ENCODE measurements around the gene SLC2A9.

The SLC2A9 gene

DNA sequence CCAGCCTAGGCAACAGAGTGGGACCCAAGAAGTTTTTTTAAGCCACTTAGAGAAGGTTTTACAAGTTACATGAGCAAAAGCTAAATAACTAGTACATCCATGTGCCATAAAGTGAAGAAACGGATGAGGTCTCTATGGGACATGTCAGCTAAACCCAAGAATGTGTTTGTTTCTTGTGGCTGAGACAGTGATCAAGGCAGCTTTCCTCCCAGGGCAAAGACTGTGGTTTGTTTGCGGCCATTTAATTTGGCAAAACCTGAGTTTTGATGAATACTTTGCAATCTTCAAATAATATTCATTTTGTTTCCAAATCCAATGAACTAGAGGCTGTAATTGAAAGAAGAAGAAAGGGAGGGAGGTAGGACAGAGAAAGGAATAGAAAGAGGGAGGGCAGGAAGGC is 44.9 kb upstream of the SLC2A9 start:
- Histone ChIP-seq H3K79me2 (ENCODE audit: insufficient read depth, low read length) (no peaks in the 10 kb centered on the region), H3K4me2 (ENCODE audit: low read depth, low read length, poor library complexity, severe bottlenecking) (no peak overlapping the region), H3K36me3 (ENCODE audit: insufficient read depth, low read length) (no peaks in the 10 kb centered on the region), H4K20me1 (ENCODE audit: insufficient read depth, low read length, poor library complexity, severe bottlenecking) (no peaks in the 10 kb centered on the region), H3K9ac (ENCODE audit: low read depth, low read length, poor library complexity, severe bottlenecking) (no peak overlapping the region), H3K4me3 (ENCODE audit: low read length, poor library complexity, severe bottlenecking) (no peak overlapping the region), H2AFZ (ENCODE audit: low read length) (no peak overlapping the region), H3K27me3 (ENCODE audit: insufficient read depth, low read length, poor library complexity, severe bottlenecking) (no peaks in the 10 kb centered on the region), H3F3A (ENCODE audit: low read depth) (no peaks in the 10 kb centered on the region), H3K4me1 (ENCODE audit: insufficient read depth, low read length, poor library complexity, severe bottlenecking) (no peaks in the 10 kb centered on the region), H3K9me3 (ENCODE audit: insufficient read depth, low read depth, low read length) (no peaks in the 10 kb centered on the region), H3K9me2 (replicated peaks; ENCODE audit: low read depth, low read length) (no peaks in the 10 kb centered on the region)
- TF ChIP-seq, protein P1, sequence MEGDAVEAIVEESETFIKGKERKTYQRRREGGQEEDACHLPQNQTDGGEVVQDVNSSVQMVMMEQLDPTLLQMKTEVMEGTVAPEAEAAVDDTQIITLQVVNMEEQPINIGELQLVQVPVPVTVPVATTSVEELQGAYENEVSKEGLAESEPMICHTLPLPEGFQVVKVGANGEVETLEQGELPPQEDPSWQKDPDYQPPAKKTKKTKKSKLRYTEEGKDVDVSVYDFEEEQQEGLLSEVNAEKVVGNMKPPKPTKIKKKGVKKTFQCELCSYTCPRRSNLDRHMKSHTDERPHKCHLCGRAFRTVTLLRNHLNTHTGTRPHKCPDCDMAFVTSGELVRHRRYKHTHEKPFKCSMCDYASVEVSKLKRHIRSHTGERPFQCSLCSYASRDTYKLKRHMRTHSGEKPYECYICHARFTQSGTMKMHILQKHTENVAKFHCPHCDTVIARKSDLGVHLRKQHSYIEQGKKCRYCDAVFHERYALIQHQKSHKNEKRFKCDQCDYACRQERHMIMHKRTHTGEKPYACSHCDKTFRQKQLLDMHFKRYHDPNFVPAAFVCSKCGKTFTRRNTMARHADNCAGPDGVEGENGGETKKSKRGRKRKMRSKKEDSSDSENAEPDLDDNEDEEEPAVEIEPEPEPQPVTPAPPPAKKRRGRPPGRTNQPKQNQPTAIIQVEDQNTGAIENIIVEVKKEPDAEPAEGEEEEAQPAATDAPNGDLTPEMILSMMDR (conservative IDR thresholded peaks at IDR 0.05; ENCODE audit: low read length) = no peak
- TF ChIP-seq EZH2phosphoT487 (IDR thresholded peaks at IDR 0.05; ENCODE audit: borderline replicate concordance) = no peak

GRCh38 chr4:10063544-10064300 is 42.4 kb upstream of the SLC2A9 start:
- H3K4me2 ChIP-seq (ENCODE audit: low read depth, low read length, poor library complexity, severe bottlenecking) = no peak overlapping the region
- no peak overlapping the region for H3K4me3 ChIP-seq (ENCODE audit: low read length, poor library complexity, severe bottlenecking)
- H3K79me2 ChIP-seq (ENCODE audit: insufficient read depth, low read length) = no peaks in the 10 kb centered on the region

DNA sequence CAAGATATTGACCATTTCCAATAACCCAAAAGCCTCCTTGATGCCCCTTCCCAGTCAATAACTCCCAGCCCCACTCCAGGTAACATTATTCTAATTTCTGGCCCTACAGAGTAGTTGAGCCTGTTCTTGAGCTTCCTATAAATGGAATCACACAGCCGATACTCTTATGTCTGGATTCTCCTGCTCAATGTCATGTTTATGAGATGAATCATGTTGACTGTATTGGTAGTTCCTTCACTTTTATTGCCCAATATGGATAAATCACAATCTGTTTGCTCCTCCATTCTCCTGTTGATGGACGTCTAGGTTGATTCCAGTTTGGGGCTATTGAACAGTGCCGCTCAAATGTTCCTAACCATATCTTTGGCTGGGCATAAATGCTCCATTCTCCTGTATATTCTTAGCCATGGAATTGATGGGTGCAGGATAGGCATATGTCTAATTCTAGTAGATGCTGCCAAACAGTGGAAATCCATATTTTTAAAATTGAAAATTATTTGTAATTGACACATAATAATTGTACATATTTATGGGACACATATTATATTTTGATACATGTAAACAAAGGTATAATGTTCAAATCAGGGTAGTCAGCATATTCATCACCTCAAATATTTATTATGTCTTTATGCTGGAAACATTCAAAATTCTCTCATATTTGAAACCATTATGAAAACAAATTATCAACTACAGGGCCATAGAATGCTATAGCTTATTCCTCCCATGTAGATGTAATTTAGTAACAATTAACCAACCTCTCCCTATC is 40.5 kb upstream of the SLC2A9 start:
- no peaks in the 10 kb centered on the region for H3K4me1 ChIP-seq (ENCODE audit: insufficient read depth, low read length, poor library complexity, severe bottlenecking)
- no peaks in the 10 kb centered on the region for H3K9me3 ChIP-seq (ENCODE audit: insufficient read depth, low read depth, low read length)
- H3K4me3 ChIP-seq (ENCODE audit: low read length, poor library complexity, severe bottlenecking) = no peak overlapping the region
- TF ChIP-seq EZH2phosphoT487 (IDR thresholded peaks at IDR 0.05; ENCODE audit: borderline replicate concordance) = no peak
- TF ChIP-seq, protein P1 (conservative IDR thresholded peaks at IDR 0.05; ENCODE audit: low read length) = no peak
- no peak overlapping the region for H2AFZ ChIP-seq (ENCODE audit: low read length)
- H3K79me2 ChIP-seq (ENCODE audit: insufficient read depth, low read length) = no peaks in the 10 kb centered on the region
- H3K9me2 ChIP-seq (replicated peaks; ENCODE audit: low read depth, low read length) = no peaks in the 10 kb centered on the region
- H3K4me2 ChIP-seq (ENCODE audit: low read depth, low read length, poor library complexity, severe bottlenecking) = no peak overlapping the region
- H4K20me1 ChIP-seq (ENCODE audit: insufficient read depth, low read length, poor library complexity, severe bottlenecking) = no peaks in the 10 kb centered on the region
- H3K27me3 ChIP-seq (ENCODE audit: insufficient read depth, low read length, poor library complexity, severe bottlenecking) = no peaks in the 10 kb centered on the region
- H3K9ac ChIP-seq (ENCODE audit: low read depth, low read length, poor library complexity, severe bottlenecking) = no peak overlapping the region
- no peaks in the 10 kb centered on the region for H3K36me3 ChIP-seq (ENCODE audit: insufficient read depth, low read length)
- no peaks in the 10 kb centered on the region for H3F3A ChIP-seq (ENCODE audit: low read depth)

More at GRCh38 chr4:10063544-10064300, 42.4 kb upstream of the SLC2A9 start:
- no peaks in the 10 kb centered on the region for H3K9me3 ChIP-seq (ENCODE audit: insufficient read depth, low read depth, low read length)
- no peaks in the 10 kb centered on the region for H3F3A ChIP-seq (ENCODE audit: low read depth)
- H3K9ac ChIP-seq (ENCODE audit: low read depth, low read length, poor library complexity, severe bottlenecking) = no peak overlapping the region
- TF ChIP-seq EZH2phosphoT487 (IDR thresholded peaks at IDR 0.05; ENCODE audit: borderline replicate concordance) = no peak
- TF ChIP-seq, protein P1 (conservative IDR thresholded peaks at IDR 0.05; ENCODE audit: low read length) = peak; percentile 44
- no peaks in the 10 kb centered on the region for H4K20me1 ChIP-seq (ENCODE audit: insufficient read depth, low read length, poor library complexity, severe bottlenecking)
- no peaks in the 10 kb centered on the region for H3K36me3 ChIP-seq (ENCODE audit: insufficient read depth, low read length)
- H3K27me3 ChIP-seq (ENCODE audit: insufficient read depth, low read length, poor library complexity, severe bottlenecking) = no peaks in the 10 kb centered on the region
- H2AFZ ChIP-seq (ENCODE audit: low read length) = no peak overlapping the region
- H3K9me2 ChIP-seq (replicated peaks; ENCODE audit: low read depth, low read length) = no peaks in the 10 kb centered on the region
- H3K4me1 ChIP-seq (ENCODE audit: insufficient read depth, low read length, poor library complexity, severe bottlenecking) = no peaks in the 10 kb centered on the region

All from Loucy (cell line).